HepG2 (cell line): ENCODE data around the gene C6orf58. TPM values are rescaled to one million over a fixed set of nuclear protein-coding genes. Genes with fewer than 3 reads are reported as not detected.

Experiments used
- ATAC-seq: fragments of 200-7000 bp; cut with Tn5 transposase; 3 replicates; pipeline ENCODE4 v1.9.1; 2020; ENCODE audit warnings: mild to moderate bottlenecking, moderate library complexity
- BruUV-seq: library from RNA; stranded (reverse); fragments of 400-500 nt; replicated peaks from 2 replicates; lab custom pipeline; 2021; lab: Mats Ljungman, UMichigan
- CTCF ChIA-PET: fragments of 300-600 bp; formaldehyde crosslinking; extraction: SDS; loops from one replicate; lab custom pipeline; 2021; ENCODE audit warnings: low total read pairs, inconsistent platforms, low intra/inter-chr PET ratio; lab: Yijun Ruan, JAX
- POLR2A ChIA-PET: fragments of 350-600 bp; sonication (Branson Sonifier 250); formaldehyde crosslinking; loops from one replicate; lab custom pipeline; 2020; ENCODE audit warnings: antibody characterized with exemption, inconsistent platforms; lab: Yijun Ruan, JAX
- DNase-seq: peaks from one replicate; pipeline ENCODE4 v3.0.0-alpha.2; 2015; ENCODE audit warnings: low spot score
- FAIRE-seq: peaks from 3 replicates; lab custom pipeline; 2011; peaks lifted over from hg19 to GRCh38; lab: Jason Lieb, UNC
- H2AFZ ChIP-seq: one replicate; pipeline ENCODE4 v1.6.1; 2011; ENCODE audit warnings: low read length, inconsistent platforms
- H3K27ac ChIP-seq: fragments of 300-600 bp; 3 replicates; pipeline ENCODE4 v1.8.0; 2011; ENCODE audit warnings: mixed run types, mild to moderate bottlenecking, mixed read lengths, low read length, inconsistent platforms; ENCODE audit not compliant: insufficient read depth; ENCODE audit errors: extremely low read length
- H3K27me3 ChIP-seq, 2 experiments: fragments of 200-600 bp in 1 of 2; 2 replicates in 1 of 2; 3 replicates in 1 of 2; pipeline versions ENCODE4 v1.6.0 to v1.8.0; 2011; ENCODE audit warnings: low read length in 2 of 2, mild to moderate bottlenecking in 2 of 2, moderate library complexity in 2 of 2, inconsistent platforms in 1 of 2; ENCODE audit not compliant: insufficient read depth in 2 of 2, control insufficient read depth in 1 of 2
- H3K36me3 ChIP-seq, 2 experiments: fragments of 200-600 bp in 1 of 2; replicated peaks in 1 of 2; 2 replicates in 1 of 2; 3 replicates in 1 of 2; pipeline versions ENCODE4 v1.5.1 to v1.8.0; 2011; ENCODE audit warnings: low read length in 2 of 2, inconsistent platforms in 1 of 2; ENCODE audit not compliant: insufficient read depth in 2 of 2, control insufficient read depth in 1 of 2
- H3K4me1 ChIP-seq: 2 replicates; pipeline ENCODE4 v1.5.1; 2012; ENCODE audit warnings: low read length, inconsistent platforms; ENCODE audit not compliant: insufficient read depth
- H3K4me2 ChIP-seq: 2 replicates; pipeline ENCODE4 v1.6.0; 2011; ENCODE audit warnings: low read depth, low read length, inconsistent platforms
- H3K4me3 ChIP-seq, 3 experiments: fragments of 200-600 bp in 1 of 3; sonication (generic), shearing (Covaris generic) in 1 of 3; replicated peaks in 1 of 3; 2 replicates each; pipeline ENCODE4 v1.5.1; 2011 to 2016; ENCODE audit warnings: low read length in 3 of 3, inconsistent platforms in 2 of 3, low read depth in 2 of 3, mild to moderate bottlenecking in 2 of 3, control low read depth in 1 of 3, mixed read lengths in 1 of 3; ENCODE audit not compliant: insufficient read depth in 1 of 3
- H3K79me2 ChIP-seq: one replicate; pipeline ENCODE4 v1.6.1; 2011; ENCODE audit warnings: low read length, inconsistent platforms; ENCODE audit not compliant: insufficient read depth
- H3K9ac ChIP-seq: 2 replicates; pipeline ENCODE4 v1.6.0; 2011; ENCODE audit warnings: mild to moderate bottlenecking, low read depth, low read length, inconsistent platforms; ENCODE audit not compliant: insufficient read depth
- H3K9me3 ChIP-seq: 2 replicates; pipeline ENCODE4 v1.5.1; 2012; ENCODE audit warnings: mild to moderate bottlenecking, low read length
- H4K20me1 ChIP-seq: 2 replicates; pipeline ENCODE4 v1.6.0; 2011; ENCODE audit warnings: inconsistent platforms, mild to moderate bottlenecking, low read length, moderate library complexity; ENCODE audit not compliant: insufficient read depth
- DNMT3B ChIP-seq: conservative IDR thresholded peaks from 2 replicates; pipeline ENCODE4 v1.6.1; 2016; ENCODE audit warnings: missing biosample characterization, control low read depth
- EHMT2 ChIP-seq: fragments of 200-600 bp; sonication (generic); IDR thresholded peaks from 2 replicates; pipeline ENCODE4 v1.7.0; 2017; ENCODE audit warnings: antibody characterized with exemption, low read depth, low read length, borderline replicate concordance
- FOSL2 ChIP-seq: sonication (generic); formaldehyde crosslinking; IDR thresholded peaks from 2 replicates; pipeline ENCODE4 v1.4.0; 2020; ENCODE audit warnings: missing genetic modification reagents
- LCORL ChIP-seq, 2 experiments: fragments of 450-650 bp in 1 of 2; sonication (generic) in 1 of 2; formaldehyde crosslinking in 1 of 2; IDR thresholded peaks; 2 replicates each; pipeline versions ENCODE4 v1.5.0 to v1.6.1; 2017 to 2020; ENCODE audit warnings: antibody characterized with exemption in 1 of 2, missing genetic modification reagents in 1 of 2
- MIER2 ChIP-seq: IDR thresholded peaks from 2 replicates; pipeline ENCODE4 v1.6.1; 2016; ENCODE audit warnings: missing biosample characterization, missing genetic modification reagents
- NAIF1 ChIP-seq: sonication (generic); formaldehyde crosslinking; IDR thresholded peaks from 2 replicates; pipeline ENCODE4 v1.5.0; 2020; ENCODE audit warnings: mild to moderate bottlenecking, missing genetic modification reagents, borderline replicate concordance
- PAWR ChIP-seq: sonication (generic); formaldehyde crosslinking; IDR thresholded peaks from 2 replicates; pipeline ENCODE4 v1.4.0; 2020; ENCODE audit warnings: missing genetic modification reagents, mild to moderate bottlenecking, borderline replicate concordance
- SNAI1 ChIP-seq: sonication (generic); formaldehyde crosslinking; IDR thresholded peaks from 2 replicates; pipeline ENCODE4 v1.5.0; 2020; ENCODE audit warnings: mild to moderate bottlenecking, missing genetic modification reagents, borderline replicate concordance
- TSC22D2 ChIP-seq: sonication (generic); formaldehyde crosslinking; IDR thresholded peaks from 2 replicates; pipeline ENCODE4 v1.5.1; 2020; ENCODE audit warnings: missing genetic modification reagents, mild to moderate bottlenecking, borderline replicate concordance
- ZNF234 ChIP-seq: sonication (generic); formaldehyde crosslinking; conservative IDR thresholded peaks from 2 replicates; pipeline ENCODE4 v1.5.1; 2020; ENCODE audit warnings: mild to moderate bottlenecking, missing genetic modification reagents
- ZNF383 ChIP-seq: sonication (generic); formaldehyde crosslinking; IDR thresholded peaks from 2 replicates; pipeline ENCODE4 v1.4.0; 2020; ENCODE audit warnings: missing genetic modification reagents, mild to moderate bottlenecking, borderline replicate concordance
- ZNF543 ChIP-seq: sonication (generic); formaldehyde crosslinking; IDR thresholded peaks from 2 replicates; pipeline ENCODE4 v1.4.0; 2020; ENCODE audit warnings: mild to moderate bottlenecking, missing genetic modification reagents
- ZNF563 ChIP-seq: sonication (generic); formaldehyde crosslinking; IDR thresholded peaks from 2 replicates; pipeline ENCODE4 v1.8.0; 2022; ENCODE audit warnings: mild to moderate bottlenecking, moderate library complexity, missing genetic modification reagents
- ZNF891 ChIP-seq: sonication (generic); formaldehyde crosslinking; IDR thresholded peaks from 2 replicates; pipeline ENCODE4 v1.5.0; 2020; ENCODE audit warnings: mild to moderate bottlenecking, missing genetic modification reagents
- WGBS: methylation state at CpG from one replicate; pipeline ENCODE4 v1.1.6; 2017; ENCODE audit warnings: low lambda C conversion rate; 5-methylcytosine and 5-hydroxymethylcytosine counted together
- in situ Hi-C: cut with HindIII; loops from 2 replicates; pipeline ENCODE4 v1.10.0; 2017; ENCODE audit warnings: low pct_unique_long_range_greater_than_20kb; ENCODE audit not compliant: extremely low pct_ligation_motif_present
- intact Hi-C: fragments of 100-400 bp; cut with micrococcal nuclease; formaldehyde crosslinking; loops from one replicate; pipeline ENCODE4 v1.10.0; 2022; ENCODE audit not compliant: unreplicated experiment
- polyA plus RNA-seq, 8 experiments: library from polyadenylated mRNA; depleted of rRNA in 3 of 8; stranded (reverse) in 7 of 8; unstranded in 1 of 8; fragments of >200 nt; fragmentation: Illumina TruSeq in 4 of 8; extraction: Trizol in 4 of 8; gene quantifications; 2 replicates each; pipeline versions ENCODE4 v1.2.1 to v1.2.3, GENCODE V29; 2011 to 2016; ENCODE audit warnings: low read depth in 4 of 8, missing spikeins in 1 of 8, mixed read lengths in 1 of 8; ENCODE audit not compliant: insufficient read depth in 1 of 8
- total RNA-seq, 5 experiments: library from RNA; depleted of rRNA; stranded (reverse); fragments of >200 nt; fragmentation: Illumina TruSeq; extraction: Trizol; gene quantifications; 2 replicates each; pipeline ENCODE4 v1.2.3, GENCODE V29; 2016; ENCODE audit warnings: low read depth in 1 of 5
- TF ChIP-seq, protein P1 (sequence below): sonication (generic); formaldehyde crosslinking; conservative IDR thresholded peaks from 2 replicates; pipeline ENCODE4 v1.4.0; 2020; ENCODE audit warnings: mild to moderate bottlenecking, missing genetic modification reagents, moderate library complexity

Gene C6orf58
- total and polyA plus RNA-seq, 2 of the 13 experiments (the other 11 are each of a cell fraction or from before 2014, with no cell fraction given), result not detected

DNA sequence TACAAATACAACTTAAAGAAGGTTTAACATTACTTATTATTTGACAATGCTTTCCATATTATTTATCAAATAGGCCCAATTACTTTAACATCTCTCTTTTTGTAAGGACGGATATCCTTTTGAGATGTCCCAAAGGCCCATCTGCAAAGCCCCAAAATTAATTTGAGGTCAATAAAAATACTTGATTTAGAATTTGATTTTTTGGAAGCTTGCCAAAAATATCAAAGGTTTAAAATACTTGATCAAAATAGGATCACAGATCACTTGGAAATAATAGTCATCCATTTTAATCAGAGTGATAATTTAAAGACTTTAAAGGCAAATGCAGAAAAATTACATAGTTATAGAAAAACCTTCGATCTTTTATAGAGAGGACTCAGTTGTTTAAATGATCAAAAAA is 8.1 kb downstream of the C6orf58 start:
- no peak for DNase-seq
- FAIRE-seq, result no peak
- Histone ChIP-seq H3K27ac (no peak overlapping the region), H3K4me2 (no peak overlapping the region), H3K4me3 (no peak overlapping the region), H3K4me1 (peaks cover 5% of the 10 kb centered on the region; the same call in 1 of the 2 replicates), H3K27me3 (no peaks in the 10 kb centered on the region), H3K36me3 (no peaks in the 10 kb centered on the region), H4K20me1 (no peaks in the 10 kb centered on the region), H2AFZ (no peak overlapping the region), H3K79me2 (no peaks in the 10 kb centered on the region), H3K9me3 (no peaks in the 10 kb centered on the region), H3K9ac (no peak overlapping the region)
- intact Hi-C loops, result no loop called here
- ChIA-PET CTCF (no interaction called here), POLR2A (no interaction called here)
- 44% methylated on average over 2 of the region's 2 CpGs for WGBS
- BruUV-seq, result no TSS peak
- ATAC-seq, result no peak
- in situ Hi-C loops, result no loop called here
- TF ChIP-seq MIER2 (no peak), NAIF1 (CRISPR knock-in tag) (no peak), TSC22D2 (no peak), LCORL (IDR thresholded peaks at IDR 0.05) (0 out of 2 replicates have a peak, but pooled peaks have one; percentile 14), LCORL (CRISPR knock-in tag; IDR thresholded peaks at IDR 0.05) (no peak), PAWR (CRISPR knock-in tag) (no peak)

DNA sequence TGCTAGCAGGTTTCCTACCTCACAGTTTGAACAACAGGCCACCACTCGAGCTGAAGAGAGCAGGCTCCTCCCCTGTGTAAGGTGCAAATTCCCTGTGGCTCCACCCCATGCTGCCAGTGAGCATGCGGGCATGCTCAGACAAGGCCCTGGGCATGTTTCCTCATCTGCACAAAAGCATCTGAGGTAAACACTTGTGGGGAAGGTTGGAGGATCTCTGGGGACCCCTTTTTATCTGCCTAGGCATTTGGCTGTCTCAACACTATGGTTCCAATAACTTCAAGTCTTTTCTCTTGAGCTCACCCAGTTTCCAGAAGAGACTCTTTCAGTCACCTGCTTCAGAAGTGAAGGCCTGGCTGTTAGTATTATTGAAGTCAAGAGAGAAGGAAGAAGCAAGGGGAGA is 9.4 kb downstream of the C6orf58 start:
- POLR2A ChIA-PET, result no interaction called here
- TF ChIP-seq, protein P1, sequence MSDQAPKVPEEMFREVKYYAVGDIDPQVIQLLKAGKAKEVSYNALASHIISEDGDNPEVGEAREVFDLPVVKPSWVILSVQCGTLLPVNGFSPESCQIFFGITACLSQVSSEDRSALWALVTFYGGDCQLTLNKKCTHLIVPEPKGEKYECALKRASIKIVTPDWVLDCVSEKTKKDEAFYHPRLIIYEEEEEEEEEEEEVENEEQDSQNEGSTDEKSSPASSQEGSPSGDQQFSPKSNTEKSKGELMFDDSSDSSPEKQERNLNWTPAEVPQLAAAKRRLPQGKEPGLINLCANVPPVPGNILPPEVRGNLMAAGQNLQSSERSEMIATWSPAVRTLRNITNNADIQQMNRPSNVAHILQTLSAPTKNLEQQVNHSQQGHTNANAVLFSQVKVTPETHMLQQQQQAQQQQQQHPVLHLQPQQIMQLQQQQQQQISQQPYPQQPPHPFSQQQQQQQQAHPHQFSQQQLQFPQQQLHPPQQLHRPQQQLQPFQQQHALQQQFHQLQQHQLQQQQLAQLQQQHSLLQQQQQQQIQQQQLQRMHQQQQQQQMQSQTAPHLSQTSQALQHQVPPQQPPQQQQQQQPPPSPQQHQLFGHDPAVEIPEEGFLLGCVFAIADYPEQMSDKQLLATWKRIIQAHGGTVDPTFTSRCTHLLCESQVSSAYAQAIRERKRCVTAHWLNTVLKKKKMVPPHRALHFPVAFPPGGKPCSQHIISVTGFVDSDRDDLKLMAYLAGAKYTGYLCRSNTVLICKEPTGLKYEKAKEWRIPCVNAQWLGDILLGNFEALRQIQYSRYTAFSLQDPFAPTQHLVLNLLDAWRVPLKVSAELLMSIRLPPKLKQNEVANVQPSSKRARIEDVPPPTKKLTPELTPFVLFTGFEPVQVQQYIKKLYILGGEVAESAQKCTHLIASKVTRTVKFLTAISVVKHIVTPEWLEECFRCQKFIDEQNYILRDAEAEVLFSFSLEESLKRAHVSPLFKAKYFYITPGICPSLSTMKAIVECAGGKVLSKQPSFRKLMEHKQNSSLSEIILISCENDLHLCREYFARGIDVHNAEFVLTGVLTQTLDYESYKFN (CRISPR knock-in tag), result no peak
- TF ChIP-seq FOSL2 (no peak), ZNF891 (no peak), EHMT2 (no peak), ZNF563 (no peak), DNMT3B (CRISPR knock-in tag) (no peak), SNAI1 (CRISPR knock-in tag) (no peak), ZNF383 (CRISPR knock-in tag) (no peak), ZNF234 (CRISPR knock-in tag) (no peak), ZNF543 (CRISPR knock-in tag) (no peak)
- TF ChIP-seq, all 625 proteins: peak for 0
- Histone ChIP-seq H3K9me3 (no peaks in the 10 kb centered on the region), H3K4me2 (peak overlapping the region; percentile 2; the same call in 1 of the 2 replicates), H3K4me3 (no peak overlapping the region), H4K20me1 (no peaks in the 10 kb centered on the region), H3K27me3 (no peaks in the 10 kb centered on the region), H3K4me1 (peaks cover 5% of the 10 kb centered on the region; the same call in 1 of the 2 replicates), H2AFZ (no peak overlapping the region), H3K9ac (no peak overlapping the region), H3K79me2 (no peaks in the 10 kb centered on the region), H3K36me3 (no peaks in the 10 kb centered on the region), H3K27ac (no peak overlapping the region)
- in situ Hi-C loops (no loop called here), intact Hi-C loops (no loop called here)
- ATAC-seq, result peak; percentile 87
- no TSS peak for BruUV-seq
- peak; percentile 7 for DNase-seq
- FAIRE-seq, result peak; percentile 53
- CTCF ChIA-PET, result no interaction called here
- 13% methylated on average over 2 of the region's 2 CpGs for WGBS
